ENCODE results near the gene ST8SIA5. TPM values are rescaled to one million over a fixed set of nuclear protein-coding genes. Genes with fewer than 3 reads are reported as not detected.

The ST8SIA5 gene
- total and polyA plus RNA-seq, 9 of the 15 experiments (the other 6 are each of a cell fraction or from before 2014, with no cell fraction given), result 0.03 to 0.33 (median 0.06) TPM; not detected in 5

DNA sequence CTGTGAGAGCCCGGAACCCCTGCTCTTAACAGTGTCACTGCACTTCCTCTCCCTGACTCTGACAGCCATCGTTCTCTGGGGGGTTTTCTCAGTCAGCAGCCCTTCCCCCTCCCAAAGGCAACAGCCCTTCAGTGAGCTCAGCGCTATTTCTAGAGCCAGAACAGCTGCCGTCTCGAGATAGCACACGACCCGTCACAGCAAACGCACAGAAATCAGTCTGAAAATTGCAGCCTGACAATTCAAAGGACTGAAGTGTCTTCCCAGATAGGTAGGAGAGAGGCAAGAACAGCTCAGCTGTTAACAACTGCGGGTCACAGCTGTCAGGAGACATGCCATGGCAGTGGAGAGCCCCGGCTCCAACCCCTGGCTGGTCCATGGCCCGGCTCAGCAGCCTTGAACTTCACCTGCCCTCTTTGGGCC is 45.4 kb downstream of the ST8SIA5 start (continued):
- TF ChIP-seq, protein P1, sequence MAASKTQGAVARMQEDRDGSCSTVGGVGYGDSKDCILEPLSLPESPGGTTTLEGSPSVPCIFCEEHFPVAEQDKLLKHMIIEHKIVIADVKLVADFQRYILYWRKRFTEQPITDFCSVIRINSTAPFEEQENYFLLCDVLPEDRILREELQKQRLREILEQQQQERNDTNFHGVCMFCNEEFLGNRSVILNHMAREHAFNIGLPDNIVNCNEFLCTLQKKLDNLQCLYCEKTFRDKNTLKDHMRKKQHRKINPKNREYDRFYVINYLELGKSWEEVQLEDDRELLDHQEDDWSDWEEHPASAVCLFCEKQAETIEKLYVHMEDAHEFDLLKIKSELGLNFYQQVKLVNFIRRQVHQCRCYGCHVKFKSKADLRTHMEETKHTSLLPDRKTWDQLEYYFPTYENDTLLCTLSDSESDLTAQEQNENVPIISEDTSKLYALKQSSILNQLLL (CRISPR knock-in tag; IDR thresholded peaks at IDR 0.05; ENCODE audit: borderline replicate concordance), result no peak
- TF ChIP-seq, protein P2, sequence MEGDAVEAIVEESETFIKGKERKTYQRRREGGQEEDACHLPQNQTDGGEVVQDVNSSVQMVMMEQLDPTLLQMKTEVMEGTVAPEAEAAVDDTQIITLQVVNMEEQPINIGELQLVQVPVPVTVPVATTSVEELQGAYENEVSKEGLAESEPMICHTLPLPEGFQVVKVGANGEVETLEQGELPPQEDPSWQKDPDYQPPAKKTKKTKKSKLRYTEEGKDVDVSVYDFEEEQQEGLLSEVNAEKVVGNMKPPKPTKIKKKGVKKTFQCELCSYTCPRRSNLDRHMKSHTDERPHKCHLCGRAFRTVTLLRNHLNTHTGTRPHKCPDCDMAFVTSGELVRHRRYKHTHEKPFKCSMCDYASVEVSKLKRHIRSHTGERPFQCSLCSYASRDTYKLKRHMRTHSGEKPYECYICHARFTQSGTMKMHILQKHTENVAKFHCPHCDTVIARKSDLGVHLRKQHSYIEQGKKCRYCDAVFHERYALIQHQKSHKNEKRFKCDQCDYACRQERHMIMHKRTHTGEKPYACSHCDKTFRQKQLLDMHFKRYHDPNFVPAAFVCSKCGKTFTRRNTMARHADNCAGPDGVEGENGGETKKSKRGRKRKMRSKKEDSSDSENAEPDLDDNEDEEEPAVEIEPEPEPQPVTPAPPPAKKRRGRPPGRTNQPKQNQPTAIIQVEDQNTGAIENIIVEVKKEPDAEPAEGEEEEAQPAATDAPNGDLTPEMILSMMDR (IDR thresholded peaks at IDR 0.05 in 2 of 3, conservative IDR thresholded peaks at IDR 0.05 in 1 of 3; ENCODE audit: insufficient read depth in 2 of 3, low read depth in 1 of 3, low read length in 3 of 3), result no peak
- TF ChIP-seq RNF2 (IDR thresholded peaks at IDR 0.05) (peak; percentile 40; the same call in 1 of the 2 replicates), KDM1A (IDR thresholded peaks at IDR 0.05) (peak; percentile 56 to 71; a peak in 3 of 4 replicates), ZNF197 (CRISPR knock-in tag; IDR thresholded peaks at IDR 0.05; ENCODE audit: low read depth) (no peak), HDAC3 (IDR thresholded peaks at IDR 0.05; ENCODE audit: borderline replicate concordance, partially characterized antibody) (peak; percentile 84), ATF7 (IDR thresholded peaks at IDR 0.05) (peak; percentile 67; the same call in 1 of the 2 replicates), LEF1 (IDR thresholded peaks at IDR 0.05) (peak; percentile 74; the same call in 1 of the 2 replicates), ZBTB1 (CRISPR knock-in tag; IDR thresholded peaks at IDR 0.05; ENCODE audit: borderline replicate concordance, low read depth) (no peak), CBFA2T3 (IDR thresholded peaks at IDR 0.05) (peak; percentile 95), COPS2 (conservative IDR thresholded peaks at IDR 0.05) (no peak), POLR2AphosphoS5 (IDR thresholded peaks at IDR 0.05; ENCODE audit: control insufficient read depth, insufficient read depth, low read depth, low read length) (peak; percentile 73), PTTG1 (tag; IDR thresholded peaks at IDR 0.05; ENCODE audit: low read depth) (no peak), ZNF121 (CRISPR knock-in tag; conservative IDR thresholded peaks at IDR 0.05) (no peak), HNRNPK (IDR thresholded peaks at IDR 0.05; ENCODE audit: low read depth, low read length, poor library complexity, severe bottlenecking) (no peak), ZC3H11A (IDR thresholded peaks at IDR 0.05; ENCODE audit: low read depth, low read length) (no peak)
- TF ChIP-seq, protein P3, sequence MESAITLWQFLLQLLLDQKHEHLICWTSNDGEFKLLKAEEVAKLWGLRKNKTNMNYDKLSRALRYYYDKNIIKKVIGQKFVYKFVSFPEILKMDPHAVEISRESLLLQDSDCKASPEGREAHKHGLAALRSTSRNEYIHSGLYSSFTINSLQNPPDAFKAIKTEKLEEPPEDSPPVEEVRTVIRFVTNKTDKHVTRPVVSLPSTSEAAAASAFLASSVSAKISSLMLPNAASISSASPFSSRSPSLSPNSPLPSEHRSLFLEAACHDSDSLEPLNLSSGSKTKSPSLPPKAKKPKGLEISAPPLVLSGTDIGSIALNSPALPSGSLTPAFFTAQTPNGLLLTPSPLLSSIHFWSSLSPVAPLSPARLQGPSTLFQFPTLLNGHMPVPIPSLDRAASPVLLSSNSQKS (CRISPR knock-in tag; IDR thresholded peaks at IDR 0.05), result no peak
- TF ChIP-seq, protein P4, sequence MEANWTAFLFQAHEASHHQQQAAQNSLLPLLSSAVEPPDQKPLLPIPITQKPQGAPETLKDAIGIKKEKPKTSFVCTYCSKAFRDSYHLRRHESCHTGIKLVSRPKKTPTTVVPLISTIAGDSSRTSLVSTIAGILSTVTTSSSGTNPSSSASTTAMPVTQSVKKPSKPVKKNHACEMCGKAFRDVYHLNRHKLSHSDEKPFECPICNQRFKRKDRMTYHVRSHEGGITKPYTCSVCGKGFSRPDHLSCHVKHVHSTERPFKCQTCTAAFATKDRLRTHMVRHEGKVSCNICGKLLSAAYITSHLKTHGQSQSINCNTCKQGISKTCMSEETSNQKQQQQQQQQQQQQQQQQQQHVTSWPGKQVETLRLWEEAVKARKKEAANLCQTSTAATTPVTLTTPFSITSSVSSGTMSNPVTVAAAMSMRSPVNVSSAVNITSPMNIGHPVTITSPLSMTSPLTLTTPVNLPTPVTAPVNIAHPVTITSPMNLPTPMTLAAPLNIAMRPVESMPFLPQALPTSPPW (CRISPR knock-in tag; IDR thresholded peaks at IDR 0.05), result 0 out of 2 replicates have a peak, but pooled peaks have one; percentile 29
- TF ChIP-seq, protein P5, sequence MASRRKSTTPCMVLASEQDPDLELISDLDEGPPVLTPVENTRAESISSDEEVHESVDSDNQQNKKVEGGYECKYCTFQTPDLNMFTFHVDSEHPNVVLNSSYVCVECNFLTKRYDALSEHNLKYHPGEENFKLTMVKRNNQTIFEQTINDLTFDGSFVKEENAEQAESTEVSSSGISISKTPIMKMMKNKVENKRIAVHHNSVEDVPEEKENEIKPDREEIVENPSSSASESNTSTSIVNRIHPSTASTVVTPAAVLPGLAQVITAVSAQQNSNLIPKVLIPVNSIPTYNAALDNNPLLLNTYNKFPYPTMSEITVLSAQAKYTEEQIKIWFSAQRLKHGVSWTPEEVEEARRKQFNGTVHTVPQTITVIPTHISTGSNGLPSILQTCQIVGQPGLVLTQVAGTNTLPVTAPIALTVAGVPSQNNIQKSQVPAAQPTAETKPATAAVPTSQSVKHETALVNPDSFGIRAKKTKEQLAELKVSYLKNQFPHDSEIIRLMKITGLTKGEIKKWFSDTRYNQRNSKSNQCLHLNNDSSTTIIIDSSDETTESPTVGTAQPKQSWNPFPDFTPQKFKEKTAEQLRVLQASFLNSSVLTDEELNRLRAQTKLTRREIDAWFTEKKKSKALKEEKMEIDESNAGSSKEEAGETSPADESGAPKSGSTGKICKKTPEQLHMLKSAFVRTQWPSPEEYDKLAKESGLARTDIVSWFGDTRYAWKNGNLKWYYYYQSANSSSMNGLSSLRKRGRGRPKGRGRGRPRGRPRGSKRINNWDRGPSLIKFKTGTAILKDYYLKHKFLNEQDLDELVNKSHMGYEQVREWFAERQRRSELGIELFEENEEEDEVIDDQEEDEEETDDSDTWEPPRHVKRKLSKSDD (conservative IDR thresholded peaks at IDR 0.05; ENCODE audit: low read length), result no peak
